GM21529 (cell line): Measurements from ENCODE around the gene RAB5IF.
"Not testable (repeated sequence)": the region's sequence is repeated elsewhere in the genome, so short reads cannot be mapped to it uniquely, and the experiment has no call there.

Experiments used
- ATAC-seq: cut with Tn5 transposase; IDR thresholded peaks from one replicate; pipeline ENCODE4 v1.9.1; 2021; ENCODE audit not compliant: unreplicated experiment

RAB5IF gene

DNA sequence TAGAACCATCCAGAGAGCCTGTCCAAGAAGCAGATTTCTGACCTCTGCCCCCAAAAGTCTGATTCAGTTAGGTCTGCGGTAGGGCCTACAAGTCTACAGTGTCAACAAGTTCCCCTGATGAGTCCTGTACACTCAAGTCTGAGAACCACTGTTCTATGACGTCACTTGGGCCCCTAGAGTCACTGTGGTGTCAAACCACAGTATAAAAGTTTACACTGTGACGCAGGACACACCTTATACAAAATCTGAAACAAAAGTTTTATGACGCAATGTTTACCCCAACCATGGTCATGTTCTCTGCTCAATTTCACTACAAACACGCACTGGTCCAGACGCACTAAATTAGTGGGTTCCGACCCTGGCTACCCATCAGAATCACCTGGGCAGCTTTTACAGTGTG is 22.5 kb downstream of the RAB5IF start:
- ATAC-seq, result no peak

DNA sequence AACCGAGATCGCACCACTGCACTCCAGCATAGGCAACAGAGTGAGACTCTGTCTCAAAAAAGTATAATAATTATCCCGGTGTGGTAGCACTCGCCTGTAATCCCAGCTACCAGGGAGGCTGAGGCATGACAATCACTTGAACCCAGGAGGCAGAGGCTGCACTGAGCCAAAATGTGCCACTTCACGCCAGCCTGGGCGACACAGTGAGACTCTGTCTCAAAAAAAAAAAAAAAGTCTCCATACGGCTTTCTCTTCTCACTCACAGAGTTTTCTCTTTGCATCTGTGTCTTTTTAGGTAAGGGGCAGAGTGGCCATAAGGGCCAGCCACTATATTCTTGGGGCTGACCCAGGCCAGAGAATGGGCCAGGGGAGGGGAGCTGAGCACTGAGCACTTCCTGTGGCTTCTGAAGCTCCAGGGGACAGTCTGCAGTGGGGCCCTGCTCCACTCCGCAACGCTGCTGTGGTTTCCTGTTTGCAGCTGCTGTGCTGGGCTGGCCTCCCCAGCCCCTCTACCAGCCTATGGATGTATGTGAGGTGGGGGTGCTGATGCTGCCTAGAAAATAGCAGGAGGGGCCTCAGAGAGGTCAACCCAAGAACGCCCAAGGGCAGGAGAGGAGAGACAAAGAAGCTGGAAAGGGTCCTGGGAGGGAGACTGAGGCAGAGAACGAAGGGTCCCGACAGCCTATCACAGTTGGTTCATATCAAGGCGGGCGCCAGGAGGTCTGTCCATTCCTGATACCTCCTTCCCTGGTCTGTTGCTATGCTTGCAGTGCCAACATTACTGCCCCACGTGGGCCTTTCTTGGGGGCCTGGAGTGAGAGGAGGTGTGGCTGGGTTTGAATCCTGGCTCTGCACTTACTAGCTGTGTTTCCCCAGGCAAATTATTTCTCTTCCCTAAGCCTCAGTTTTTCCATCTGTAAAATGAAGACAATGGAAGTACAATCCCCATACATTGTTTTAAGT is 24.4 kb downstream of the RAB5IF start:
- ATAC-seq, result no peak

DNA sequence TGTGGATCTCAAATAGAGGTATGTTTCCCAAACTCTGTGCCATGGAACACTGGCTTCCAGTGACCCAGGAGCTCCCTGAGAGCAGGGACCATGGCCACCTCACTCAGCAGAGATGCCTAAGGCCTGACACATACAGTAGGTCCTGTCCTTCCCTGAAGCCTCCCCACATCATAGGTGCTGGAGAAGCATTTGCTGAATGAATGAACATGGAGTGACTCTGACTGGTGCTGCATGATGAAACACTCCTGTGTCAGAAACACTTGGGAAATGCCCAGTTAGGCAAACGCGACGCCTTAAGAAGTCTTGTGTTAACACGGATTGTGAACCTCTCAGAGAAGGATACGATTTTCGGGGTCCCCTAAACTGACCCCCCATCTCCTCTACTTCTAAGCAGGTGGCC is 26.1 kb downstream of the RAB5IF start:
- no peak for ATAC-seq

DNA sequence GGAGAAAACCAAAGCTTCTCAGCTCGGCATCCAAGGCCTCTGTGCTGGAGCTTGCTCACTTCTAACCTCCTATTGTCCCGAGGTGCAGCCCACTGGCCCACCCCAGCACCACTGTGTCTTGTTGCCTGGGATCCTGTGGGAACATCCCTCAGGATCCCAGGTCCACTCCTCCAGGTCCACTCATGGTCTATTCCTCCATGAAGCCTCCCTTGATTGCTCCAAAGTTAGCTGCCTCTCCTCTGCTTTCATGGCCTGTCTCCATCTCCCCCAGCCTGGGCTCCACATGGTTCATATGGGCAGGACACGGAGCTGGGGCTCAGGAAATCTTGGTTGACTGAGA is 26.5 kb downstream of the RAB5IF start:
- ATAC-seq, result no peak

DNA sequence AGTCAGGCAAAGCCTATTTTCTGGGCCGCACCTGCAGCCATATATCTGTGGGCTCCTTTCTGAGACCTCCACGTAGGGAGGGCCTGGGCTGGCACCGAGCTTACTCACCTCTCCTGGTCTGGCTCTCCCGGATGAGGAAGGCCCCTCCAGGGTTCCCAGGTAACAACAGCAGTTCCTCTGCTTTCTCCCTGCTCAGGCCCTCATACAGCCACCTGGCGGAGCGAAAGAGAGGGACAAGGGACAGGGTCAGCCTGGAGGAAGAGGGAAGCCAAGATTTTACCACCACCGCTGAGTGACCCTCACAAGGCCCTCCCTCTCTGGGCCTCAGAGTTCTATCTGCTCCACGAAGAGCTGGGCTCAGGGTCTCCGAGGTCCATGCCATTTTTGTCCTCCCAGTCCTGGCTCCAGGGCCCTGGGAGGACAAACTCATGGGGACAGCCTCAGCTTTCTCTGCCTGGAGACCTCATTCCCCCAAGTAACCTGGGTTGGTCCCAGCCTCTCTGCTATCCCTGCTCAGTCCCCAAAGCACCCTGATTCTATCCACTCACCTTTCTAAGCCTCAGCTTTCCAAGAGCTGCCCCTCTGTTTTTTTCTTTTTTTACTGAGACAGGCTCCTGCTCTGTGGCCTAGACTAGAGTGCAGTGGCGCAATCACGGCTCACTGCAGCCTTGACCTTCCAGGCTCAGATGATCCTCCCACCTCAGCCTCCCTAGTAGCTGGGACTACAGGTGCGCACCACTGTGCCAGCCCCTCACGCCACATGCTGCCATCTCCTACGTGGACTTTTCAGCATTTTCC is 27.1 kb downstream of the RAB5IF start:
- ATAC-seq, result no peak

DNA sequence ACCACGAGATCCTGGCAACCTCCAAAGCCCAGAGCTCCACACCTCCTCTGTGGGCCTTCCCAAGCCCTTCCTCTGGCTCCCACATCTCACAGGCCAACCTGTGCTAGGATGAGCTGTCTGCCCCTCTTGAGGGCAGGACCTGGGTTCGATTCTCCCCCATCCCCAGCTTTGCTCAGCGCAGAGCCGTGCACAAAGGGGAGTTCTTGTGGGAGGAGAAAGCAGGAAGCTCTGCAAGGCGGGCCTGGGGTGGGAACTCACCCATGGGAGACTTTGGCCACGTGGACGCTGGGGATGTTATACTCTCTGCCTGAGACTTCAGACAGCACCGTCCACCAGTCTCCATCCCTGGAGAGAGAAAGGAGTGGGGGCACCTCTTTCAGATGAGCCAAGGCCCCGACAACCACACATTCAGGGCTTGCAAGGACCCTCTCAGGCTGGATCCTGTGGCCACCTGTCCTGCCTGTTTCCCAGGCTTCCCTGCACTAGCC is 27.8 kb downstream of the RAB5IF start:
- ATAC-seq, result no peak

DNA sequence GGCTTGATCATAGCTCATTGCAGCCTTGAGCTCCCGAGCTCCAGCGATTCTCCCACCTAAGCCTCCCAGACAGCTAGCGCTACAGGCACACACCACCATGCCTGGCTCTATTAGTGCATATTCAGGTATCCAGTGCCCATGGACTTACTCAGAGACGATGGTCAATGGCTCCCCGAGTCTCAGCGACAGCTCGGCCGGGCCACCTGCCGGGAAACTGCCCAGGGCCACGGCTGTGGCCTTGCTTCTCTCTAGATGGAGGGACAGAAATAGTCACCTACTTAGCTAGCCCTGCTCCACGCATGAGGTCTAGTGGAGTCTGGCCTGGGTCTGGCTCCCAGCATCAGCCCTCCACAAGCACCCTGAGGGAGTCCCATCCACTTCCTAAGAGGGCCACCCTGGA is 28.8 kb downstream of the RAB5IF start:
- ATAC-seq, result no peak

DNA sequence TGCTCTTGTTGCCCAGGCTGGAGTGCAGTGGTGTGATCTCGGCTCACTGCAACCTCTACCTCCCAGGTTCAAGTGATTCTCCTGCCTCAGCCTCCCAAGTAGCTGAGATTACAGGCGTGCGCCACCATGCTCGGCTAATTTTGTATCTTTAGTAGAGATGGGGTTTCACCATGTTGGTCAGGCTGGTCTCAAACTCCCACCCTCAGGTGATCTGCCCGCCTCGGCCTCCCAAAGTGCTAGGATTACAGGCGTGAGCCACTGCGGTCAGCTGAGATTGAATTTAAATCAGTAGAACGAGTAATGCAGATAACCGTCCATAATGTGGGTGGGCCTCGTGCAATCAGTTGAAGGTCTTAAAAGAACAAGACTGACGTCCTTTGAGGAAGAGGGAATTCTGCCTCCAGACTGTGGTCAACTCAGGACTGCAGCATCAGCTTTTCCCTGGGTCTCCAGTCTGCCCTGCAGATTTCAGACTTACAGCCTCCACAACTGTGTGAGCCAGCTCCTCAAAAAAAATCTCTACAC is 33.4 kb downstream of the RAB5IF start:
- ATAC-seq, result not testable (repeated sequence)

DNA sequence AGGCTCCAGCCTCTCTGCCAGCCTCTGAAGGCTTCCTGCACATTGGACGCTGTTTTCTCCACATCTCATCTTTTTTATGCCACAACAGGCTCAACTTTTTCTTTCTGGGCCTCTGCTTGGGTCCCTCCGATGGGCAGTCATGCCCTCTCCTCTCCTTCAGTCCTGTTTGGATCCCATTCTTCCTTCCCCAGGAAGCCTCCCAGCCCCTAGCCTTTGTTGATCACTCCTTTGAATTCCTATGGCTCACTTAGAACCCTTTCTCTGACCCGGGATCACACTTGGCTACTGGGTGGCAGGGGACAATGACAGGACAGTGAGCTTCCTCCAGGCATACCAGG is 35.9 kb downstream of the RAB5IF start:
- no peak for ATAC-seq

DNA sequence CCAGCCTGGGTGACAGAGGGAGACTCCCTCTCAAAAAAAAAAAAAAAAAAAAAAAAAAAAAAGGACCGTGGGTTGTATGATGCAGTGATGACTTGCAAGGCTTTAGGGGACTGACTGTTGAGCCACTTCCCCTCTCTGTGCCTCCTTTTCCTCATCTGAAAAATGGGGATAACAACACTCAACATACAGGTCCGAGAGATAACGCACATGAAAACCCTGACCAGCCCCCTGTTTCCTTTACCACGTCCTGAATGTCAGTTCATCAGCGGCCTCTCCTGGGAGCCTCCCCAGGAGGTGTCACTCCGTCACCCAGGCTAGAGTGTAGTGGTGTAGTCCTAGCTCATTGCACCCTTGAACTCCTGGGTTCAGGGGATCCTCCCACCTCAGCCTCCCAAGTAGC is 36.6 kb downstream of the RAB5IF start:
- ATAC-seq, result no peak

DNA sequence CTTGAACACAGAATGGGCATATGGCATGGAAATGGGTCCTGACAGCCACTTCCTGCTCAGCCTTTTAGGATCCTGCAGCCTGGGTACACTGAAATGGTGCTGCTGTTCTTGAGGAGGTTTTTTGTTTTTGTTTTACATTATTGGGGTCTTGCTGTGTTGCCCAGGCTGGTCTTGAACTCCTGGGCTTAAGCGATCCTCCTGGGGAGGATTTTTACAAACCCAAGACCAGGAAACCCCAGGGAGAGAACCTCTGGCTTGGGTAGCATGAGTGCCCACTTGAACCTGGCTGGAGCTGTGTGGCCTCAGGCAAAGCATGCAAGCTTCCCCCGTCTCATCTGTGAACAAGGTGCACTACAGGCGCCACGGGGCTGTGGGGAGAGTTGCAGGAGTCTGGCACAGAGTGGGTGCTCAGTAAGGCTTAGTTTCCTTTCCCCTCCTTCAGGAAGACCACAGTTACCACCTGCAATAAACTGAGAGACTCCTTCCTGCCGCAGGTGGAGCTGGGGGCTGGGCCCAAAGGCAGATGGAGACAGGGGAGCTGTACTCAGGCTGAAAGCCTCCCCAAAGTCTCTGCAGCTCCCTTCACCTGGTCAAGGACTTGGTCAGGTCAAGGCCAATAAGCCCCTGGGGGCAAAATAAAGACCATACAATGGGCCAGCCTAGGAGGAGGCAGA is 38.6 kb downstream of the RAB5IF start:
- ATAC-seq, result no peak

DNA sequence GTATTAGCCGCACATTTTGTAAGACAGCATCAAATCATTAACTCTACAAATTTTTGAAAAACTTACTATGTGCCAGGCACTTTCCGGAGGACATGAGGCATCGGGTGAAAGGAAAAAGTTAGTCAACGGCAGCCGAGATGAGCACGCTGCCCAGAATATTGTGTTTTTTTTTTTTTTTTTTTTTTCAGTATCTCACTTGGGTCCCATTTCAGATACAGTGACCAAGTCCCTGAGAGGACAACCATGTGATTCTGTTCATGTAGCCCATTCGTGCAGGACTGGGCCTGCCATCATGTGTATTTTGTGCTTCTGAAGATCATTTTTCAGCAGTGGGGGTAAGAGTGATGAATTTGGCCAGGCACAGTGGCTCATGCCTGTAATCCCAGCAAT is 39.1 kb downstream of the RAB5IF start:
- no peak for ATAC-seq

DNA sequence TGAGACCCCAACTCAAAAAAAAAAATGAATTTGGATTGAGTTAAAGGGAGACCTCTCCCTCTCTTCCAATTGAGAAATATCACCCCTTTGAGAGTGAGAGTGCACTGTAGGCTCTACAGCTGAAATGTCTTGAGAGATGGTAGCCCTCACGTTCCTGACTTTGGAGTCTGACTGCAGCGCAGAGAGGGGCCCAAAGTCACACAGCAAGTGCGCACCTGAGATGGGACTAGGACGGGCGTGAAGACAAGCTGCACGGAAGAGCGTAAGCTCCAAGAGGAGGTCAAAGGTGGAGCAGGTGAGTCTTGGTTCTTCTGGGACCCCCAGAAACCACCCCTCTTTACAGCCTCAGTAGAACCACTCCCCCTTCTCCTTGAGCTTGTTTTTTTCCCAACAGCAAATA is 39.8 kb downstream of the RAB5IF start:
- no peak for ATAC-seq

DNA sequence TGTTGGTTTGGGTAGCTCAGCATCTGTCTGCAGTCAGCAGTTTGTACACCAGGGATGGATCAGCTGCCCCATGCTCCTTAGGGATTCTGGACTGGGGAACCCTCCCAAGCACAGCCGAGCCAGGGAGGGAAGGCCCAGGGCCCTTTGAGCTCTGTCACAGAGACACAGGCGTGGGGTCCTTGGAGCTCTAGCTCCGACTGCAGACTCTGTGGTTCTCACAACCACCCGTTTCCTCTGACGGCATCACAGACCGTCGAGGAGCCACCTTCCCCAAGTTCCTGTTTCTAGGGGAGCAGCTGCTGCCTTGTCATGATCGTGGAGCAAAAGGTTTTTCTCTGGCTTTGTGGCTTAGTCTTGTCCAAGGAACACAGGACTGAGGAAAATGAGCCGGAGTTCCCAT is 40.4 kb downstream of the RAB5IF start, which contains the start of gene SLA2:
TSS of gene SLA2 (minus strand) at position 199 of the 400 bp plus-strand sequence. CDS start 4,861 bp downstream, outside the sequence.
- ATAC-seq, result no peak

DNA sequence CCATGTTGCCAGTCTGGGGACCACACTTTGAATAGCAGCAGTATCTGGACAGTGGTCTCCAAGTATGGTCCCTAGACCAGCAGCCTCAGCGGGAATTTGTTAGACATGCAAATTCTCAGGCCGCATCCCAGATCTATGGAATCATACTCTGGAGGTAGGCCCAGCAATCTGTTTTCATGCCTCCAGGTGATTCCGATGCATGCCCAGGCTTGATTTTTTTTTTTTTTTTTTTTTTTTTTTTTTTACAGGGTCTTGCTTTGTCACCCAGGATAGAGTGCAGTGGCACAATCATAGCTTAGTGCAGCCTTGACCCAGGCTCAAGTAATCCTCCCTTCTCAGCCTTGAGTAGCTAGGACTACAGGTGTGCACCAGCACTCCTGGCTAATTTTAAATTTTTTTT is 41.1 kb downstream of the RAB5IF start:
- no peak for ATAC-seq

DNA sequence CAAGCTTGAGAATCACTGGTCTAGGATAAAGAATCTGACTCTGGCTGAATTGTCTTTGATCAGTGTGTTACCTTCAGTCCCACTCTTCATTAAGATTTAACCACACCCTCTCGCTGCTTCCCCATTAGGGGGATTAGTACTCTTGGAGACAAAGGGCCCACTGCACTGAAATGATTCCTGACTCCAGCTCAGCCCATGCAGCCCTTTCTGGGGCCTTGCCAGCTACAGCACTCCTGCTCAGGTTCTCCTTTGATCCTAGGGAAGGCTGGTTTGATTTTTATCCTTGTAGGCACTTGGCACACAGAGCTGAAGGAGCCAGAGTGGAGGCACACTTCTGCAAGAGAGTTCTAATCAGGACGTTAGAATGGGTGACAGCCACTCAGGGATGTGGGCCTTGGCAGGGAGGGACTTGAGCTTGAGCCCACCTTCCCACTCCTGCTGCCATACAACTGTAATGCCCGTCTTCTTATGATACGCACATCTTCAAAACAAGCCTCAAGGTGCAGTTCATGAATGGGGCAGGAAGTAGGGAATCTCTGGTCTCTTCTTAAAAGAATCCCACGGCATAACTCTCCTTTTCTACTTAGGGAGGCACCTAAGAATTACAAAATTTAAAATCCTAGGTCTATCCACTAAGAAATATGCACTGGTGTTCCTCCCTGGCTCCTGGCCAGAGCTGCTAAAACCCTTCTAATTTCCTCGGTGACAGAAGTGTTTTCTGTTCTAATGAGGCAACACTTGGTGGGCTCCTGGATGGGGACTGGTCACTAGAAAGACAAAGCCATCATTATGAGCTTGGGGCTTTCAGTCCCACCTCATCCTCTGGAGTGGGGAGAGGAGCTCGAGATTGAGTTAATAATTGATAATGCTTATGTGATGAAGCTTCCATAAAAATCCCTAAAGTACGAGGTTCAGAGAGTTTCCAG is 41.9 kb downstream of the RAB5IF start:
- no peak for ATAC-seq

DNA sequence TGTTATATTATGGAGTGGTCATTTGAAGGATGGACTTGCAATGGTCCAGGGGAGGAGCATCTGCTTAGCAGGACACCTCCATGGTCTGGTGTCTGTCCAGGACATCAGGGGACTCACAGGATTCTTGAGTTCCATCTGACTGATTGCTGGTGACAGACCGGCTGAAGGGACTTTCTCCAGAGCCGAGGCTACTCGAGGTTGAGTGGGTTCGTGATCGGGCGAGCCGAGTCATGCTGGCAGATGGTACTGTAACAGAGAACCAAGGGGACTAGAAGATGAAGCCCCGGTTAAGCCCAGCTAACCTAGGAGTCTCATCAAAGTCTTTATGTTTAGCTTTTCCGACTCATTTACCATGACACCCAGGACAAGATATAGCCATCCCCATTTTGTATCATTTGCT is 47.9 kb downstream of the RAB5IF start:
- ATAC-seq, result no peak

DNA sequence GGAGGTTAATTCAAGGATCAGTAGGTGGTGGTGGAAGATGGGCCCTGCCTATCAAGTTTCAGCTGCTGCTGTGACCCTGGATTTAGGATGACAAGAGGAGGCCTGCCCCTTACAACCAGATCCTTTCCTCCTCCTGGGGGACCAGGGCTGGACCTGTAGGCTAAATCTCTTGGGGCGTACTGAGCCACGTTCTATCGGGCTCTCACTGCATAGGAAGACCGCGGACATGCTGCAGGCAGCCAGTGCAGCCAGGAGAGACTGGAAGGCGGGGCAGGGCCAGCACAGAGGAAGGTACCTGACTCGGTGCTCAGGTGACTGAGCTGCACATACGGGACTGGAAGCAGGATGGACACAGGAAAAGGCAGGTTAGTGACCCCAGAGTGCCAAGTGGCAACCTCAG is 48.9 kb downstream of the RAB5IF start:
- ATAC-seq, result no peak

DNA sequence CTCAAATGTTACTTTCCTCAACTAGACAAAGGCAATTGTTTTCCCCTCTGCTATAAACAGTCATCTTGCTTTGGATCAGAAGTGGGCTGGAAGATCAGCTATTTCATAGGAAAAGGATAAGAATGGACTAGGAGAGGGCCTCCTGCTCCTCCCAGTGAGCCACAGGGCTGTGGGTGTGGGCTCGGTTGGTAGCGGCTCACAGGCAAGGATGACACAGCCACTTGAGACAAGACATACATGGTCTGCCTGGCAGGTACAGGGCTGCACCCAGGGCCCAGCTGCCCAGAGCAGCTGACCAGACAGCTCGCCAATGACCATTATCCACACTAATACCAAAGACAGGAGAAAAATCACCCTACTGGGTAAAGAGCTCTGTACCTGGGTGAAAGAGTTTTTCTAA is 49.4 kb downstream of the RAB5IF start:
- ATAC-seq, result no peak

DNA sequence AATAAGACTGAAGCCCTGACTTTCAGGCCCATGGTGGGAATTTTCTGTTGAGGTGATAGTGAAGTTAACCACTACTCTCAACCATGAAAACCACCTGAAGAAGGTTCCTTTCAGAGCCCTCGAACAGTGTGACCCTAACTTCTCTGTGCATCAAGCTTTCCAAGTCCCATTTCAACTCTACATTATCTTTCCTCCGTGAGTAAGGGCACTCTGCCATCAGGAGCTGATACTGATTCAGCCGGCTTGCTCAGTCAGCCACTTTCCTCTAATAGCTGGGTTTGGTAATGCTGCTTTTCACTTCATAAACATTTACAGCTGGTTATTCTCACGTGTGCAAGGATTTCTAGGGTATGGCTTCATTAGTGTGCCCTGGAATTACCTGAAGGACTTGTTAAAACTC is 51.2 kb downstream of the RAB5IF start:
- no peak for ATAC-seq
